Liver (tissue), 9 donors: ENCODE results near the gene WWOX. TPM values are rescaled to one million over a fixed set of nuclear protein-coding genes. Genes with fewer than 3 reads are reported as not detected.

ENCODE experiments used
- DNase-seq: peaks from one replicate; pipeline ENCODE4 v3.0.0-alpha.2; 2017; ENCODE audit warnings: low spot score
- H3K27ac ChIP-seq, 2 donors: one replicate each; pipeline ENCODE4 v1.7.0; 2013; ENCODE audit warnings: inconsistent platforms in 2 of 2, low read length in 2 of 2, control low read depth in 1 of 2, low read depth in 1 of 2, mild to moderate bottlenecking in 1 of 2
- H3K27me3 ChIP-seq, 4 donors: one replicate each; pipeline versions ENCODE4 v1.6.1 to v1.7.0; 2013; ENCODE audit warnings: low read length in 3 of 4, inconsistent platforms in 1 of 4, mild to moderate bottlenecking in 1 of 4, moderate library complexity in 1 of 4; ENCODE audit not compliant: control insufficient read depth in 4 of 4, insufficient read depth in 4 of 4
- H3K36me3 ChIP-seq, 4 donors: one replicate each; pipeline versions ENCODE4 v1.6.1 to v1.7.0; 2013; ENCODE audit warnings: low read length in 3 of 4, mild to moderate bottlenecking in 3 of 4, low read depth in 1 of 4, moderate library complexity in 1 of 4; ENCODE audit not compliant: control insufficient read depth in 4 of 4, insufficient read depth in 3 of 4
- H3K4me1 ChIP-seq, 4 donors: one replicate each; pipeline versions ENCODE4 v1.6.1 to v1.7.0; 2013; ENCODE audit warnings: low read length in 3 of 4, mild to moderate bottlenecking in 3 of 4, moderate library complexity in 1 of 4; ENCODE audit not compliant: control insufficient read depth in 4 of 4, insufficient read depth in 4 of 4
- H3K4me3 ChIP-seq, 3 donors: one replicate each; pipeline versions ENCODE4 v1.6.1 to v1.7.0; 2013; ENCODE audit warnings: low read length in 3 of 3, control low read depth in 1 of 3, low read depth in 1 of 3, mild to moderate bottlenecking in 1 of 3
- H3K9ac ChIP-seq, 2 donors: one replicate each; pipeline ENCODE4 v1.7.0; 2013; ENCODE audit warnings: low read length in 2 of 2, mild to moderate bottlenecking in 2 of 2, moderate library complexity in 2 of 2, control low read depth in 1 of 2, low read depth in 1 of 2
- H3K9me3 ChIP-seq, 4 donors: one replicate each; pipeline versions ENCODE4 v1.6.1 to v1.7.0; 2013; ENCODE audit warnings: low read length in 3 of 4; ENCODE audit not compliant: control insufficient read depth in 4 of 4
- ATF3 ChIP-seq: IDR thresholded peaks from 2 replicates; pipeline ENCODE4 v1.6.1; 2016; ENCODE audit warnings: antibody characterized with exemption
- CTCF ChIP-seq: fragments of 150-350 bp; IDR thresholded peaks from 2 replicates; pipeline ENCODE4 v1.5.1; 2017; ENCODE audit warnings: improper control_type of control experiment, low read depth, low read length; ENCODE audit not compliant: missing input control
- EGR1 ChIP-seq, 2 donors: IDR thresholded peaks; 2 replicates each; pipeline ENCODE4 v1.6.1; 2016 to 2018; ENCODE audit warnings: antibody characterized with exemption in 2 of 2, low read depth in 2 of 2
- FOXA1 ChIP-seq: IDR thresholded peaks from 2 replicates; pipeline ENCODE4 v1.6.1; 2016; ENCODE audit warnings: antibody characterized with exemption
- FOXA2 ChIP-seq: IDR thresholded peaks from 2 replicates; pipeline ENCODE4 v1.6.1; 2016; ENCODE audit warnings: antibody characterized with exemption
- GABPA ChIP-seq, 2 donors: IDR thresholded peaks in 1 of 2; conservative IDR thresholded peaks in 1 of 2; 2 replicates each; pipeline ENCODE4 v1.6.1; 2016; ENCODE audit warnings: antibody characterized with exemption in 2 of 2, mild to moderate bottlenecking in 1 of 2, moderate library complexity in 1 of 2
- HNF4A ChIP-seq, 2 donors: conservative IDR thresholded peaks; 2 replicates each; pipeline ENCODE4 v1.6.1; 2016; ENCODE audit warnings: antibody characterized with exemption in 2 of 2, mild to moderate bottlenecking in 2 of 2
- HNF4G ChIP-seq: IDR thresholded peaks from 2 replicates; pipeline ENCODE4 v1.6.1; 2016; ENCODE audit warnings: antibody characterized with exemption
- JUND ChIP-seq, 2 donors: IDR thresholded peaks; 2 replicates each; pipeline ENCODE4 v1.6.1; 2016; ENCODE audit warnings: antibody characterized with exemption in 2 of 2
- MAX ChIP-seq: IDR thresholded peaks from 2 replicates; pipeline ENCODE4 v1.6.1; 2016; ENCODE audit warnings: antibody characterized with exemption
- NR2F2 ChIP-seq: IDR thresholded peaks from 2 replicates; pipeline ENCODE4 v1.6.1; 2016; ENCODE audit warnings: antibody characterized with exemption
- RAD21 ChIP-seq, 2 donors: IDR thresholded peaks; 2 replicates each; pipeline ENCODE4 v1.6.1; 2016; ENCODE audit warnings: antibody characterized with exemption in 2 of 2, mild to moderate bottlenecking in 2 of 2
- REST ChIP-seq: IDR thresholded peaks from 2 replicates; pipeline ENCODE4 v1.6.1; 2016; ENCODE audit warnings: antibody characterized with exemption, mild to moderate bottlenecking
- SP1 ChIP-seq: IDR thresholded peaks from 2 replicates; pipeline ENCODE4 v1.6.1; 2018; ENCODE audit warnings: antibody characterized with exemption, mild to moderate bottlenecking
- TAF1 ChIP-seq: conservative IDR thresholded peaks from 2 replicates; pipeline ENCODE4 v1.6.1; 2016; ENCODE audit warnings: antibody characterized with exemption, mild to moderate bottlenecking
- YY1 ChIP-seq: IDR thresholded peaks from 2 replicates; pipeline ENCODE4 v1.6.1; 2016; ENCODE audit warnings: antibody characterized with exemption, mild to moderate bottlenecking
- ZBTB33 ChIP-seq: IDR thresholded peaks from 2 replicates; pipeline ENCODE4 v1.6.1; 2016; ENCODE audit warnings: antibody characterized with exemption
- WGBS: extraction: QIAGEN DNeasy Blood & Tissue Kit; methylation state at CpG from one replicate; pipeline ENCODE4 v1.1.7; 2013; 5-methylcytosine and 5-hydroxymethylcytosine counted together
- polyA plus RNA-seq, 2 donors: library from polyadenylated mRNA; stranded (reverse) in 1 of 2; unstranded in 1 of 2; fragments of 200-250 nt in 1 of 2; fragments of >200 nt in 1 of 2; fragmentation: Nextera tagmentation in 1 of 2; extraction: Ambion mirVana in 1 of 2; gene quantifications; one replicate each; pipeline versions ENCODE4 v1.2.1 to v1.2.3, GENCODE V29; 2013 to 2015
- total RNA-seq, 2 donors: library from RNA; depleted of rRNA; stranded (reverse); fragments of >200 nt; gene quantifications; one replicate each; pipeline ENCODE4 v1.2.3, GENCODE V29; 2014
- donor health status: healthy.
- donor health status: healthy.
- donor health status: healthy.
- donor health status: healthy.
- donor health status: healthy.

WWOX gene
- total and polyA plus RNA-seq, 4 donors = 9.8 to 46.0 (median 15.3) TPM

GRCh38 chr16:78903237-78903636 lies 803.8 kb downstream of the WWOX start:
- Histone ChIP-seq H3K27me3 (no peaks in the 10 kb centered on the region), H3K4me3 (no peak overlapping the region), H3K4me1 (no peaks in the 10 kb centered on the region), H3K27ac (no peak overlapping the region), H3K9ac (no peak overlapping the region), H3K9me3 (no peaks in the 10 kb centered on the region), H3K36me3 (no peaks in the 10 kb centered on the region)
- no peak for TF ChIP-seq HNF4G
- TF ChIP-seq CTCF = no peak
- no peak for TF ChIP-seq YY1
- no peak for TF ChIP-seq GABPA (IDR thresholded peaks at IDR 0.05 in 1 of 2, conservative IDR thresholded peaks at IDR 0.05 in 1 of 2)
- no peak for TF ChIP-seq NR2F2
- TF ChIP-seq ATF3 = no peak
- TF ChIP-seq FOXA2 = no peak
- TF ChIP-seq EGR1 (IDR thresholded peaks at IDR 0.05; ENCODE audit: low read depth in 2 of 2) = no peak
- no peak for TF ChIP-seq RAD21 (IDR thresholded peaks at IDR 0.05)
- DNase-seq = no peak
- WGBS = 80% methylated on average over 4 of the region's 4 CpGs

- WGBS = 93% methylated on average over 4 of the region's 4 CpGs
- Histone ChIP-seq H3K9me3 (no peaks in the 10 kb centered on the region), H3K4me3 (no peak overlapping the region), H3K9ac (no peak overlapping the region), H3K27me3 (no peaks in the 10 kb centered on the region), H3K4me1 (no peaks in the 10 kb centered on the region), H3K36me3 (no peaks in the 10 kb centered on the region), H3K27ac (no peak overlapping the region)
- TF ChIP-seq ATF3 = no peak
- no peak for TF ChIP-seq NR2F2
- no peak for DNase-seq
These were observed 804.4 kb downstream of the WWOX start for GRCh38 chr16:78903843-78904242.

GRCh38 chr16:78906135-78906534 lies 806.7 kb downstream of the WWOX start:
- Histone ChIP-seq H3K4me3 (no peak overlapping the region), H3K4me1 (no peaks in the 10 kb centered on the region), H3K36me3 (no peaks in the 10 kb centered on the region), H3K9me3 (no peaks in the 10 kb centered on the region), H3K27me3 (no peaks in the 10 kb centered on the region), H3K27ac (no peak overlapping the region), H3K9ac (no peak overlapping the region)
- 82% methylated on average over 3 of the region's 3 CpGs for WGBS
- DNase-seq = no peak
- no peak for TF ChIP-seq CTCF
- no peak for TF ChIP-seq SP1
- no peak for TF ChIP-seq JUND (IDR thresholded peaks at IDR 0.05)
- no peak for TF ChIP-seq FOXA1
- TF ChIP-seq EGR1 (IDR thresholded peaks at IDR 0.05; ENCODE audit: low read depth in 2 of 2) = no peak
- TF ChIP-seq HNF4A (conservative IDR thresholded peaks at IDR 0.05) = no peak
- no peak for TF ChIP-seq YY1
- TF ChIP-seq FOXA2 = no peak
- TF ChIP-seq ZBTB33 = no peak
- no peak for TF ChIP-seq REST
- no peak for TF ChIP-seq HNF4G
- no peak for TF ChIP-seq RAD21 (IDR thresholded peaks at IDR 0.05)
- TF ChIP-seq TAF1 = no peak
- TF ChIP-seq NR2F2 = no peak
- TF ChIP-seq ATF3 = no peak
- no peak for TF ChIP-seq MAX
